AG04449 (cell line): ENCODE measurements around the gene PRCC.

ENCODE experiments used
- CTCF ChIA-PET: fragments of 350-600 bp; formaldehyde crosslinking; extraction: SDS; loops from one replicate; lab custom pipeline; 2021; ENCODE audit warnings: antibody characterized with exemption; lab: Yijun Ruan, JAX
- POLR2A ChIA-PET: fragments of 400-600, 350-600 bp; formaldehyde crosslinking; extraction: SDS; loops from one replicate; lab custom pipeline; 2020; ENCODE audit warnings: antibody characterized with exemption, inconsistent platforms; lab: Yijun Ruan, JAX
- DNase-seq: peaks from one replicate; pipeline ENCODE4 v3.0.0-alpha.2; 2010; ENCODE audit warnings: low read depth, low spot score
- H3K4me3 ChIP-seq: 2 replicates; pipeline ENCODE4 v1.5.1; 2011; ENCODE audit warnings: low read depth, mild to moderate bottlenecking, control low read depth, low read length
- CTCF ChIP-seq: IDR thresholded peaks from one replicate; pipeline ENCODE4 v1.5.1; 2011; ENCODE audit warnings: mild to moderate bottlenecking, moderate library complexity, low read length, control low read depth, inconsistent platforms; ENCODE audit not compliant: insufficient read depth; ENCODE audit errors: missing control alignments

The PRCC gene

GRCh38 chr1:156814571-156815260, 47.4 kb downstream of the PRCC start:
- ChIA-PET CTCF (interaction anchor here (0.7 to 29.3 kb wide), 12 partner anchors 8 to 125 kb away, joined by 3 to 476 read pairs (median 8); partner anchors contain the start of genes INSRR, ISG20L2, METTL25B and NTRK1), POLR2A (no interaction called here)
- no peak for DNase-seq
- no peak overlapping the region for H3K4me3 ChIP-seq
- TF ChIP-seq CTCF = no peak

GRCh38 chr1:156815307-156815826, 48.0 kb downstream of the PRCC start:
- DNase-seq = no peak
- CTCF ChIA-PET = interaction anchor here (0.6 to 29.3 kb wide), 6 partner anchors 9 to 126 kb away, joined by 3 to 476 read pairs (median 16); partner anchors contain the start of genes INSRR and NTRK1

GRCh38 chr1:156815961-156816422, 48.7 kb downstream of the PRCC start:
- TF ChIP-seq CTCF = no peak
- H3K4me3 ChIP-seq = no peak overlapping the region
- DNase-seq = no peak
- ChIA-PET POLR2A (no interaction called here), CTCF (interaction anchor here (0.9 to 29.3 kb wide), 4 partner anchors 16 to 126 kb away, joined by 3 to 476 read pairs (median 80); partner anchors contain the start of genes INSRR and NTRK1)

More at GRCh38 chr1:156815307-156815826, 48.0 kb downstream of the PRCC start:
- TF ChIP-seq CTCF = no peak
- H3K4me3 ChIP-seq = no peak overlapping the region
- POLR2A ChIA-PET = no interaction called here

- CTCF ChIA-PET = interaction anchor here (0.9 to 29.3 kb wide), 4 partner anchors 15 to 43 kb away, joined by 3 to 476 read pairs (median 68); partner anchors contain the start of genes INSRR and NTRK1
- DNase-seq = no peak
- TF ChIP-seq CTCF = no peak
- H3K4me3 ChIP-seq = no peak within 1 kb of the TSS
- POLR2A ChIA-PET = no interaction called here
These were observed 49.4 kb downstream of the PRCC start, which contains the start of gene SH2D2A for GRCh38 chr1:156816561-156817328. Gene SH2D2A, minus strand, starts transcription at chr1:156816848. Its CDS starts 140 bp downstream, at chr1:156816708.

GRCh38 chr1:156821801-156822200, 54.5 kb downstream of the PRCC start:
- no peak overlapping the region for H3K4me3 ChIP-seq
- TF ChIP-seq CTCF = no peak
- peak; percentile 19 for DNase-seq
- ChIA-PET CTCF (interaction anchor here (0.6 to 8.9 kb wide), 13 partner anchors 9 to 162 kb away, joined by 3 to 121 read pairs (median 3); partner anchors contain the start of genes NES and NTRK1), POLR2A (interaction anchor here (0.6 to 1.2 kb wide), 2 partner anchors 13 to 20 kb away, joined by 3 to 4 read pairs; no protein-coding TSS in a partner anchor)
